Middle frontal gyrus (tissue), 1 donor: ENCODE measurements around the gene C1orf116.

Experiments used
- DNase-seq: peaks from one replicate; pipeline ENCODE4 v3.0.0-alpha.2; 2015; ENCODE audit warnings: low spot score; ENCODE audit errors: extremely low spot score

C1orf116 gene

GRCh38 chr1:207035877-207036551 lies 3.5 kb upstream of the C1orf116 start:
- no peak for DNase-seq

GRCh38 chr1:207034998-207035397 lies 2.4 kb upstream of the C1orf116 start:
- no peak for DNase-seq

- no peak for DNase-seq
Observed at GRCh38 chr1:207034208-207034607, 1.7 kb upstream of the C1orf116 start.

- DNase-seq = no peak
Observed at GRCh38 chr1:207033302-207033701, 746 bp upstream of the C1orf116 start.

- DNase-seq = no peak
Observed at GRCh38 chr1:207031632-207032264, 808 bp downstream of the C1orf116 start.

DNA sequence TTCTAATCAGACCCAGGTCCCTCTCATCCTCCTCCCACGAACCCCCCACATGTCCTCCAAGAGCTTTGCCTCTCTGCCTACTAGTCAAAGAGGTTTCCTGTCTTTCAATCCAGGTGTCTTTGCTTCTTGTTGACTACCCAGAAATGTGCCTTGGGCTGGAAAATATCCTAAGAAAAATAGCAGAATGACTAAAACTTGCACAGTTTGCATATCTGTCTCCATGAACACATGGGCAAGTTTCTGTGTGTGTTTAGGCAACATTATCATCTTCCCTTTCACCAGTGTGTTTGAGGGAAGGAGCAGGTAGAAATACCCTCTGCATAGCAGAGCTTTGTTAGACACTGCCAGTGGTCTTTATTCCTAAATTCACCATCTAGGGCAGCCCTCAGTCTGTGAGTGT lies 1.5 kb downstream of the C1orf116 start:
- no peak for DNase-seq

DNA sequence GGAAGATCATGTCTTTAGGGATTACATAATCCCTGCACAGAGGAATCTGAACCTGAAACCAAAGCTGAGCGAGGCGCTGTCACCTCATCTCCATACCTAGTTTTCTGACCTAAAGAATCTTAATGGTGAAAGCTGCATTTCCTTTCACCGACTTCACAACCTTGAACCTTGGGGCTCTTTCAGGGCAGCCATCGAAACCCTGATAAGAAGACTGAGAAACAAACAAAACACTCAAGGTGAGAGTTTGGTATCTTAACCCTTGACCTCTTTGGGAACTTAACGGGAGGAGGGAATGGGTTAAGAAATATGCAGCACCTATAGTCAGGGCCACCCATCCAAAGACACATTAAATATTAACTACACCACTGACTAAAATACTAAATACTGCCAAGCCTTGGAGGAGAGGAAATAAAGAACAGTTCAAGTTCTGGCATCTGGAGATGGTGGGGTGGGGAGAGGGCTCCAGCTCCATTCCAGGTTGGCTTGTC lies 2.0 kb downstream of the C1orf116 start:
- no peak for DNase-seq

- no peak for DNase-seq
Observed at GRCh38 chr1:207029701-207030521, 2.6 kb downstream of the C1orf116 start.

DNA sequence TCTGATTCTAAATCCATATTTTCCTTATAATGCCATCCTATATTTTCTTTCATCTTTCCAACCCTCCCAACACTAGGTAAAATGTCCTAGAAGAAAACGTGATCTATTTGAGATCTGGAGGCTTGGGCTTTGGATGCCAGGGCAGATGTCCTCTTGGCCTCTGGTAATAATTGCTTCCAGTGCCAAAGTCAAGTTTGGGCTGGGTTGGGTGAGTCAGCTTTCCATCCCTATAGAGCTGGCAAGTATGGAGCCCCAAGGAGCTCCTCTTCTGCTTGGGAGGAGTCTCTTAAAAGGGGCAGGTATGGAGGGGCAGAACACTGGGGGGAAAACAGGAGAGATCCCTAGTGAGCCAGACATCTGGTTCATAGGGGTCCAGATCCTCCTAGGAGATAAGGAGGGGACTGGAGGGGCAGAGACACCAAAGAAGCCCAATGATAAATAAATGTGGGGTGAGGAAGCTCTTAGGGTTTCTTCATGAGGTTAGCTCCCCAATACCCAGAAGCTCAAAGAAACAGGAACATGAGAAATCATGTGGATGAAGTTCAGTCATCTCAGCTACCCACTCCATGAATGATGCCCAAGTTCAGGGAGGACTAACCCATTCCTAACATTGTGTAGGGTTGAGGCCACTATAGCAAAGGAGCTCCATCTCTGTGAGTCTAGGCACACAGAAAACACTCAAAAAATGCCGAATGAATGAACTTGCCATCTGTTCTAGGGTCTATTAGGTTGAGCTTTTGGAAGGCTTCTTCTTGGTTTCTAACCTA lies 3.5 kb downstream of the C1orf116 start:
- no peak for DNase-seq

DNA sequence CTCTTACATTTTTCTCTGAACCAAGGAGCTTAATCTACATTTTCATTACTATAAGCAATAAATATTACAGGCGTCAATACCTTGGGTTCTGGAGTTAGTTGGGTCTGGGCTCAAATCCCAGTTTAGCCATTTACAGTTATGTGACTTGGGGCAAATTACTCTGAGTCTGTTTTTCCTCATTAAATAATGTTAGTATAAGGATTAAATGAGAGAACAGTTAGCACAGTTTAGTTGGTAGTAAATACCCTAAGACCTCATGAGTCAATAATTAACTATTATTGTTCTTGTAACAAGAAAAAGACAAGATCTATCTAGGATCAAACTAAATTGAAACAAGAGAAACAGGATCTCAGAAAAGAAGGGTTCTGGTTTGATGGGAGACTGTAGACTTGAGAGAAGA lies 4.6 kb downstream of the C1orf116 start:
- no peak for DNase-seq

DNA sequence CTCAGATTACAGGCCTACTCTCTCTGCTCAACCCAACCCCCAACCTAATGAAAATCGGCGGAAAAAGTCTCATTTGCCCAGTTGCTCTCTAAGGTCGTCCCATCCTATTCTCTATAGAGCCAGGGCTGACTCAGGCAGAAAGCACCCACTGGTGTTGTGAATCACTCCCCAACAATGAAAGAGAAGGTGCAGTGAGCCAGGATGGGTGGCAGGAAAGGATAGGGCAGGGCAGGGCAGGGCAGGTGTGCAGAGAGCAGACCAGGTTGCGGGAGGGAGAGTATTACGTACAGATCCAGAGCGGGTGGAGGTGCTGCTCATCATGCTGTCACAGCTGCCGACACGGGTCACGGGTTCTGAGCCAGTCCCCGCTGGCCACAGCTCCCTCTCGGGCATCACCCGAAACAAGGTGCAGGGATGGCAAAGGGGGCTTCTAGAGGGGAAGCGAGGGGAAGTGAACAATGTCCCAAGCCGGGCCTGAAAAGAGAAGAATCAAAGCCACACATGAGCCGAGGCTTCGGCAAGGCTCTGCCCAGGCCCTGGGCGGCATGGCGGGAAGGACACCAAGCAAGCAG lies 5.3 kb downstream of the C1orf116 start:
- DNase-seq = no peak

DNA sequence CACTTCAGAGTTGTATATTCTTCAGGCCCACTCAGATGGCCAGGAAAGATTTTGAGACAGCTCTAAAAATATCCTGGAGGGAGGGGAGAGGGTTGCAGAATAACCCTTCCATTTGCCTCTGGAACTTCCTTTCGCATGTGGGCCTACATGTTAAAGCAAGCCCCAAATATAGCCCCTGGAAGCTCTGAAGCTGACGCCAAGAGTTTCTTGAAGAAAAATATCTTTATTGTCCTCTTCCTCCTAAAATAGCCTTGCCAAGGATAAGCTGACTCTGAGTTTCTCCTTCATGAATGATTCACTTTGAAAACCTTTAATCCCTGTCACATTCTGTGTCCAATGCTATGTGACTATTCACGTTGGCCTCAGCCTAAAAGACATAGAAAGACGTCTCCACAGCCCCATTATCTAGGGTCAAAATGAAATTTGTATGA lies 6.4 kb downstream of the C1orf116 start:
- DNase-seq = no peak

- DNase-seq = no peak
Observed at GRCh38 chr1:207025146-207025880, 7.2 kb downstream of the C1orf116 start.

- no peak for DNase-seq
Observed at GRCh38 chr1:207024202-207025145, 8.1 kb downstream of the C1orf116 start.

- DNase-seq = no peak
Observed at GRCh38 chr1:207022996-207023679, 9.4 kb downstream of the C1orf116 start.

DNA sequence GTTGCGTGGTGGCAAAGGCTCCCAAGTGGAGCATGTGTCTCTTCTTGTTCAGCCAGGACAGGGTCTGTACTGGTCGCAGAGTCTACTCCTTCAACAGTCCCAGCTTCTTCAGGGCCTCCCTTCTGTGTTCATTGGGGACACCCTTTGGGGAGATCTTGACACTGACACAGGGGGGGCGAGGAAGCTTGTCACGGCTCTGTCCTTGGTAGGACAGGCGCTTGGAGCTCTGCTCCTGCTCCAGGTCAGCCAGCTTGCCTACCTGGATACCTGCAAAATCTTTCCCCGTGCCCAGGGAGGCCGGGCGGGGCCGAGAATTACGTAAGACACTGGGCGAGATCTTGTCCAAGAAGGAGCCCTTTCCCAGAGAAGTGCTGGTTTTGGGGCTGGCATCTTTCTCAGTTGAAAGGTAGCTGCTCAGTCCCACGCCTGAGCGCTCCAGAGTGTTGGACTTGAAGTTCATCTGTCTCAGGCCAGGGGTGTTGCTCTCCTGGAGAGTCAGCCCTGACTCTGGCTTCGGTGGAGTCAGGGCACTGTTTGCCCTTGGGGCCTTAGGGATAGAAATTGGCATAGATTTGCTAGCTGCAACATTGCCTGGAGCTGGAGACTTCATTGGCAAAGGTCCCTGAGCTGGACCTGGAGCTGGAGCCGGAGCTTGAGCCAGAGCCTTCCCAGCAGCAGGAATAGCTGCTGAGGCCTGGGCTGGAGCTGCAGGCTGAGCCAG lies 10.5 kb downstream of the C1orf116 start:
- no peak for DNase-seq

DNA sequence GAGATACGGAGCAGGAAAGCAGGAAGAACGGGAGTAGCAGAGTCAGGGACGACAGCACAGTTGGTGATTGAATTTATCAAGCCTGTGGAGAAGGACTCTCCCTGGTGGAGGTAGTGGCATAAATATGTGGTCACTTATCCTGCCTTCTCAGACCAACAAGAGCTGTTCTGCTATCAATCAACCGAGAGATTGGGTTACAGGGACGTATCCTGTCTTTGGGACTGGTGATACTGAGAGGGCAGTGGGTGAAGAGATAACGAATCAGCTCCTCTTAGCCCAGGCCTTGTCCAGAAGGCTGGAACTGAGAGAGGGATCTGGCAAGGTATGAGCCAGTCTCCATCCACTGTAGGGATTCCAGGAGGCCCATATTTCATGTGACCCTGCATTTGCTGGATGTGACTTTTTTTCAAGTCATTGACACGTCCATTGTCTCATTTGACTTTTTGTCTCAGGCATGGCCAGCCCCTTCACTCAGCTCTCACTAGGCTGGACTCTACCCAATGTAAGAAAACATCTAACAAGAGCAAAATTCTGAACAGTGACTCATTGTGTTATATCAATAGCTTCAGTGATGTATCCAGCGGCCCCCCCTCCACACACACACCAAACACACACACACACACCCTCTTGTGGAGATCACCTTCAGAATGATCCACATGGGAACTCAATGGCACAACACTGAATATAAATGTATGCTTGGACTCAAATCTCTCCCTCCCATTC lies 11.3 kb downstream of the C1orf116 start:
- no peak for DNase-seq
